Neural cell (in vitro differentiated cells): ENCODE results near the gene DSCAML1. TPM values are rescaled to one million over a fixed set of nuclear protein-coding genes. Genes with fewer than 3 reads are reported as not detected.

ENCODE experiments used
- H2AFZ ChIP-seq: fragments of 200-600, 300-800 bp; sonication (generic), shearing (Covaris generic); 2 replicates; pipeline ENCODE4 v1.6.0; 2014; ENCODE audit warnings: low read depth, mild to moderate bottlenecking, antibody characterized with exemption, low read length, moderate library complexity
- H3F3A ChIP-seq: fragments of 200-600 bp; shearing (Covaris generic); 2 replicates; pipeline ENCODE4 v1.6.1; 2016; ENCODE audit warnings: mild to moderate bottlenecking, moderate library complexity, mixed read lengths, antibody characterized with exemption, low read length; ENCODE audit not compliant: insufficient read depth, poor library complexity, severe bottlenecking
- H3K27ac ChIP-seq: fragments of 200-600, 300-800 bp; sonication (generic), shearing (Covaris generic); 2 replicates; pipeline ENCODE4 v1.5.1; 2014; ENCODE audit warnings: mild to moderate bottlenecking, low read length, moderate library complexity
- H3K27me3 ChIP-seq: fragments of 300-800, 200-600 bp; sonication (generic), shearing (Covaris generic); 2 replicates; pipeline ENCODE4 v1.6.0; 2014; ENCODE audit warnings: mild to moderate bottlenecking, low read depth, low read length, moderate library complexity; ENCODE audit not compliant: insufficient read depth
- H3K36me3 ChIP-seq: fragments of 300-800, 200-600 bp; sonication (generic), shearing (Covaris generic); 2 replicates; pipeline ENCODE4 v1.5.1; 2014; ENCODE audit warnings: mild to moderate bottlenecking, antibody characterized with exemption, low read length, moderate library complexity; ENCODE audit not compliant: insufficient read depth
- H3K4me2 ChIP-seq: fragments of 300-800, 200-600 bp; sonication (generic), shearing (Covaris generic); 2 replicates; pipeline ENCODE4 v1.6.0; 2014; ENCODE audit warnings: mild to moderate bottlenecking, low read length
- H3K4me3 ChIP-seq: fragments of 300-800, 200-600 bp; sonication (generic), shearing (Covaris generic); 2 replicates; pipeline ENCODE4 v1.5.1; 2014; ENCODE audit warnings: mild to moderate bottlenecking, low read length, moderate library complexity
- H3K79me2 ChIP-seq: fragments of 200-600 bp; shearing (Covaris generic); replicated peaks from 2 replicates; pipeline ENCODE4 v1.6.0; 2014; ENCODE audit warnings: mild to moderate bottlenecking, low read length, moderate library complexity; ENCODE audit not compliant: insufficient read depth
- H3K9ac ChIP-seq: fragments of 300-800, 200-600 bp; sonication (generic), shearing (Covaris generic); 2 replicates; pipeline ENCODE4 v1.6.1; 2016; ENCODE audit warnings: mild to moderate bottlenecking, low read length, mixed read lengths
- H3K9me2 ChIP-seq: fragments of 200-600 bp; shearing (Covaris generic); 2 replicates; pipeline ENCODE4 v1.6.1; 2016; ENCODE audit warnings: mild to moderate bottlenecking, low read length, mixed read lengths; ENCODE audit not compliant: insufficient read depth
- H3K9me3 ChIP-seq: fragments of 200-600, 300-800 bp; sonication (generic), shearing (Covaris generic); 2 replicates; pipeline ENCODE4 v1.6.1; 2016; ENCODE audit warnings: mild to moderate bottlenecking, mixed run types, low read length, moderate library complexity, mixed read lengths
- H4K20me1 ChIP-seq: fragments of 200-600 bp; shearing (Covaris generic); 2 replicates; pipeline ENCODE4 v1.6.1; 2016; ENCODE audit warnings: mild to moderate bottlenecking, mixed run types; ENCODE audit not compliant: insufficient read depth
- CTCF ChIP-seq: fragments of 450-650 bp; IDR thresholded peaks from 2 replicates; pipeline ENCODE4 v1.5.1; 2014; ENCODE audit warnings: antibody characterized with exemption, mild to moderate bottlenecking, moderate library complexity; ENCODE audit not compliant: poor library complexity, severe bottlenecking
- EP300 ChIP-seq: fragments of 450-650 bp; conservative IDR thresholded peaks from 2 replicates; pipeline ENCODE4 v1.6.1; 2014; ENCODE audit warnings: antibody characterized with exemption, mild to moderate bottlenecking, moderate library complexity; ENCODE audit not compliant: poor library complexity, severe bottlenecking
- EZH2 ChIP-seq: fragments of 200-600, 300-800 bp; shearing (Covaris generic), sonication (generic); IDR thresholded peaks from 2 replicates; pipeline ENCODE4 v1.6.1; 2014; ENCODE audit warnings: antibody characterized with exemption, low read length, borderline replicate concordance, mild to moderate bottlenecking; ENCODE audit not compliant: insufficient read depth, poor library complexity, severe bottlenecking
- MXI1 ChIP-seq: fragments of 450-650 bp; conservative IDR thresholded peaks from 2 replicates; pipeline ENCODE4 v1.6.1; 2014; ENCODE audit warnings: antibody characterized with exemption, mild to moderate bottlenecking; ENCODE audit not compliant: poor library complexity, severe bottlenecking
- POLR2AphosphoS5 ChIP-seq: IDR thresholded peaks from 2 replicates; pipeline ENCODE4 v1.6.1; 2012
- RAD21 ChIP-seq: fragments of 450-650 bp; conservative IDR thresholded peaks from 2 replicates; pipeline ENCODE4 v1.6.1; 2014; ENCODE audit warnings: antibody characterized with exemption, mild to moderate bottlenecking, moderate library complexity
- REST ChIP-seq: IDR thresholded peaks from 2 replicates; pipeline ENCODE4 v1.6.1; 2012; ENCODE audit warnings: borderline replicate concordance
- SMC3 ChIP-seq: fragments of 450-650 bp; conservative IDR thresholded peaks from 2 replicates; pipeline ENCODE4 v1.6.1; 2014; ENCODE audit warnings: antibody characterized with exemption, mild to moderate bottlenecking, moderate library complexity; ENCODE audit not compliant: poor library complexity
- TAF1 ChIP-seq: IDR thresholded peaks from 2 replicates; pipeline ENCODE4 v1.6.1; 2012; ENCODE audit warnings: low read depth
- polyA plus RNA-seq: library from polyadenylated mRNA; depleted of rRNA; stranded (reverse); fragments of >200 nt; gene quantifications from 2 replicates; pipeline ENCODE4 v1.2.3, GENCODE V29; 2014

DSCAML1 gene
- polyA plus RNA-seq, 1 donor from 2014 or later, result 1.3 TPM

GRCh38 chr11:117547195-117547850 is 249.7 kb downstream of the DSCAML1 start:
- Histone ChIP-seq H3K36me3 (no peaks in the 10 kb centered on the region), H3F3A (peaks cover 10% of the 10 kb centered on the region), H3K79me2 (no peaks in the 10 kb centered on the region), H3K27ac (peak overlapping the region; percentile 92), H4K20me1 (no peaks in the 10 kb centered on the region), H3K9me2 (no peaks in the 10 kb centered on the region), H2AFZ (peak overlapping the region; percentile 45), H3K4me2 (peak overlapping the region; percentile 24), H3K9me3 (no peaks in the 10 kb centered on the region), H3K4me3 (peak overlapping the region; percentile 51), H3K9ac (peak overlapping the region; percentile 74), H3K27me3 (no peaks in the 10 kb centered on the region)
- TF ChIP-seq SMC3 (no peak), RAD21 (no peak), MXI1 (peak; percentile 17), EZH2 (no peak), EP300 (no peak)

GRCh38 chr11:117546431-117547194 is 250.4 kb downstream of the DSCAML1 start:
- Histone ChIP-seq H3K36me3 (no peaks in the 10 kb centered on the region), H3K4me3 (peak overlapping the region; percentile 51), H4K20me1 (no peaks in the 10 kb centered on the region), H3K79me2 (no peaks in the 10 kb centered on the region), H3K4me2 (peak overlapping the region; percentile 24), H3K27me3 (no peaks in the 10 kb centered on the region), H2AFZ (peak overlapping the region; percentile 45), H3F3A (peaks cover 10% of the 10 kb centered on the region), H3K9me3 (no peaks in the 10 kb centered on the region), H3K27ac (peak overlapping the region; percentile 92), H3K9me2 (no peaks in the 10 kb centered on the region), H3K9ac (peak overlapping the region; percentile 74)
- TF ChIP-seq REST (no peak), SMC3 (peak; percentile 31), MXI1 (no peak), RAD21 (peak; percentile 48), EP300 (no peak), POLR2AphosphoS5 (peak; percentile 36), CTCF (peak; percentile 21), EZH2 (no peak), TAF1 (no peak)
